ENCODE data around the gene PFDN2. TPM values are rescaled to one million over a fixed set of nuclear protein-coding genes. Genes with fewer than 3 reads are reported as not detected.

PFDN2 gene
- total RNA-seq, 1 experiment from 2014 or later, result 98.6 TPM

- CTCF ChIA-PET, result interaction anchor here (0.7 kb wide), 1 partner anchor 135 kb away, joined by 3 read pairs; no protein-coding TSS in a partner anchor
- peak within 1 kb of the TSS; percentile 99 for H3K27ac ChIP-seq (ENCODE audit: low read length)
Observed at GRCh38 chr1:161132410-161133219, 14.8 kb upstream of the PFDN2 start, which contains the start of gene DEDD. Gene DEDD (minus strand): TSS chr1:161132667. CDS start chr1:161124462, 8,205 bp downstream.

More at GRCh38 chr1:161132410-161133219, 14.8 kb upstream of the PFDN2 start, which contains the start of gene DEDD:
- ATAC-seq (peak; percentile 96), DNase-seq (ENCODE audit: low read depth, low spot score) (peak; percentile 66)
- POLR2A ChIA-PET, result interaction anchor here (0.5 to 1.4 kb wide), 6 partner anchors 15 to 1215 kb away, joined by 3 to 11 read pairs (median 4); partner anchors contain the start of genes NIT1 and PFDN2
- Histone ChIP-seq H3K9me3 (ENCODE audit: control insufficient read depth, insufficient read depth, low read depth, low read length) (no peaks in the 10 kb centered on the region), H3K27me3 (ENCODE audit: control insufficient read depth, insufficient read depth, low read length) (no peaks in the 10 kb centered on the region), H3K4me1 (ENCODE audit: control insufficient read depth, insufficient read depth, low read length) (peaks cover 14% of the 10 kb centered on the region), H3K4me3 (ENCODE audit: low read depth in 2 of 2, low read length in 2 of 2) (peak within 1 kb of the TSS; percentile 96 to 99), H3K36me3 (ENCODE audit: control insufficient read depth, insufficient read depth, low read length) (peaks cover 11% of the 10 kb centered on the region)
- intact Hi-C loops (cut with micrococcal nuclease; ENCODE audit: unreplicated experiment), result no loop called here
- in situ Hi-C loops (cut with HindIII; ENCODE audit: low pct_unique_long_range_greater_than_20kb, low sequenced_read_pairs), result no loop called here
- TF ChIP-seq SIN3A (IDR thresholded peaks at IDR 0.05; ENCODE audit: borderline replicate concordance, insufficient read depth, low read depth, low read length), result no peak
- no peak for TF ChIP-seq REST (IDR thresholded peaks at IDR 0.05; ENCODE audit: insufficient read depth in 1 of 2, low read depth in 2 of 2, low read length in 1 of 2)
- no peak for TF ChIP-seq CTCF (IDR thresholded peaks at IDR 0.05)
- TF ChIP-seq POLR2AphosphoS5 (IDR thresholded peaks at IDR 0.05; ENCODE audit: low read depth, low read length), result no peak; the same call in none of the 2 replicates
- TF ChIP-seq TCF7L2 (IDR thresholded peaks at IDR 0.05; ENCODE audit: low read depth, low read length), result no peak
- BruUV-seq (replicated peaks), result no TSS peak
